HCT116 (cell line): ENCODE measurements around the gene LNP1. TPM values are rescaled to one million over a fixed set of nuclear protein-coding genes. Genes with fewer than 3 reads are reported as not detected.

Source experiments
- ATAC-seq: fragments of 200-7000 bp; cut with Tn5 transposase; 2 replicates; pipeline ENCODE4 v1.9.1; 2020; ENCODE audit warnings: mild to moderate bottlenecking, moderate library complexity
- BruUV-seq: library from RNA; stranded (reverse); fragments of 400-500 nt; replicated peaks from 2 replicates; lab custom pipeline; 2021; lab: Mats Ljungman, UMichigan
- CTCF ChIA-PET: fragments of 300-600 bp; sonication (Branson Sonifier 250); formaldehyde crosslinking; loops from one replicate; lab custom pipeline; 2021; ENCODE audit warnings: antibody characterized with exemption; lab: Charles Lee
- POLR2A ChIA-PET: fragments of 300-600, 350-600 bp; sonication (Branson Sonifier 250); formaldehyde crosslinking; loops from one replicate; lab custom pipeline; 2021; ENCODE audit warnings: antibody characterized with exemption; lab: Charles Lee
- RAD21 ChIA-PET, 2 experiments: fragments of 300-600 bp; sonication (Branson Sonifier 250); formaldehyde crosslinking; loops; one replicate each; lab custom pipeline; 2023; ENCODE audit warnings: low total read pairs in 2 of 2; ENCODE audit not compliant: uncharacterized antibody in 2 of 2, unreplicated experiment in 2 of 2, low non-redundant PET in 1 of 2; lab: Charles Lee
- DNase-seq: peaks from one replicate; pipeline ENCODE4 v3.0.0-alpha.2; 2010; ENCODE audit warnings: low read depth, low spot score
- H2AFZ ChIP-seq: fragments of 200-600 bp; shearing (Covaris generic), sonication (generic); 2 replicates; pipeline ENCODE4 v1.6.1; 2017; ENCODE audit warnings: low read depth, mixed run types, mixed read lengths, antibody characterized with exemption, low read length; ENCODE audit not compliant: poor library complexity, severe bottlenecking
- H3K27ac ChIP-seq: 2 replicates; pipeline ENCODE4 v1.5.1; 2012; ENCODE audit warnings: low read depth, low read length
- H3K27me3 ChIP-seq: fragments of 200-600 bp; sonication (generic); 2 replicates; pipeline ENCODE4 v1.6.1; 2016; ENCODE audit warnings: mixed run types, low read length, mixed read lengths; ENCODE audit not compliant: insufficient read depth
- H3K36me3 ChIP-seq, 2 experiments: fragments of 200-500 bp in 1 of 2; fragments of 200-600 bp in 1 of 2; sonication (Bioruptor generic) in 1 of 2; sonication (generic) in 1 of 2; 2 replicates each; pipeline versions ENCODE4 v1.5.1 to v1.6.1; 2014 to 2016; ENCODE audit warnings: low read length in 2 of 2, inconsistent platforms in 1 of 2, mixed read lengths in 1 of 2, mixed run types in 1 of 2; ENCODE audit not compliant: insufficient read depth in 2 of 2, control insufficient read depth in 1 of 2
- H3K4me1 ChIP-seq, 2 experiments: fragments of 200-600 bp in 1 of 2; sonication (generic) in 1 of 2; 2 replicates each; pipeline versions ENCODE4 v1.5.1 to v1.6.1; 2012 to 2017; ENCODE audit warnings: low read length in 2 of 2, inconsistent platforms in 1 of 2, mild to moderate bottlenecking in 1 of 2, mixed read lengths in 1 of 2, mixed run types in 1 of 2, moderate library complexity in 1 of 2; ENCODE audit not compliant: insufficient read depth in 2 of 2, control insufficient read depth in 1 of 2
- H3K4me2 ChIP-seq: fragments of 200-600 bp; sonication (generic); 2 replicates; pipeline ENCODE4 v1.6.1; 2017; ENCODE audit warnings: mixed run types, low read length, mixed read lengths
- H3K4me3 ChIP-seq, 2 experiments: fragments of 200-600 bp in 1 of 2; sonication (generic) in 1 of 2; replicated peaks in 1 of 2; 2 replicates each; pipeline ENCODE4 v1.5.1; 2011 to 2016; ENCODE audit warnings: low read length in 2 of 2, control low read depth in 1 of 2, low read depth in 1 of 2, mild to moderate bottlenecking in 1 of 2, mixed read lengths in 1 of 2, mixed run types in 1 of 2
- H3K79me2 ChIP-seq: fragments of 200-600 bp; sonication (generic); 2 replicates; pipeline ENCODE4 v1.6.1; 2017; ENCODE audit warnings: mild to moderate bottlenecking, mixed run types, low read length, moderate library complexity, mixed read lengths; ENCODE audit not compliant: insufficient read depth
- H3K9ac ChIP-seq: fragments of 200-600 bp; sonication (generic); 2 replicates; pipeline ENCODE4 v1.6.1; 2016; ENCODE audit warnings: low read length, mixed read lengths
- H3K9me2 ChIP-seq: fragments of 200-600 bp; sonication (generic), shearing (Covaris generic); 2 replicates; pipeline ENCODE4 v1.6.1; 2017; ENCODE audit warnings: mixed run types, mild to moderate bottlenecking, moderate library complexity; ENCODE audit not compliant: insufficient read depth
- H3K9me3 ChIP-seq, 2 experiments: fragments of 200-500 bp in 1 of 2; fragments of 200-600 bp in 1 of 2; sonication (Bioruptor generic) in 1 of 2; sonication (generic) in 1 of 2; 2 replicates each; pipeline ENCODE4 v1.6.1; 2014 to 2017; ENCODE audit warnings: low read length in 2 of 2, mixed read lengths in 2 of 2, inconsistent platforms in 1 of 2, low read depth in 1 of 2, mild to moderate bottlenecking in 1 of 2, mixed run types in 1 of 2, moderate library complexity in 1 of 2; ENCODE audit not compliant: control insufficient read depth in 1 of 2, insufficient read depth in 1 of 2
- H4K20me1 ChIP-seq: fragments of 200-600 bp; sonication (generic), shearing (Covaris generic); 2 replicates; pipeline ENCODE4 v1.6.1; 2017; ENCODE audit warnings: mixed run types, mild to moderate bottlenecking, moderate library complexity; ENCODE audit not compliant: insufficient read depth
- ATF3 ChIP-seq: IDR thresholded peaks from 2 replicates; pipeline ENCODE4 v1.6.1; 2012
- CEBPB ChIP-seq: IDR thresholded peaks from 2 replicates; pipeline ENCODE4 v1.6.1; 2012; ENCODE audit warnings: low read depth
- CTCF ChIP-seq, 3 experiments: fragments of 200-600 bp in 1 of 3; sonication (generic) in 1 of 3; IDR thresholded peaks in 2 of 3; conservative IDR thresholded peaks in 1 of 3; 2 replicates each; pipeline ENCODE4 v1.5.1; 2012 to 2017; ENCODE audit warnings: low read depth in 2 of 3, low read length in 2 of 3, antibody characterized with exemption in 1 of 3, borderline replicate concordance in 1 of 3, control low read depth in 1 of 3, mild to moderate bottlenecking in 1 of 3, mixed read lengths in 1 of 3, mixed run types in 1 of 3, moderate library complexity in 1 of 3; ENCODE audit not compliant: insufficient read depth in 1 of 3
- ELF1 ChIP-seq: IDR thresholded peaks from 2 replicates; pipeline ENCODE4 v1.6.1; 2012; ENCODE audit warnings: low read depth, borderline replicate concordance
- FOSL1 ChIP-seq: IDR thresholded peaks from 2 replicates; pipeline ENCODE4 v1.6.1; 2012; ENCODE audit warnings: low read depth
- RAD21 ChIP-seq: IDR thresholded peaks from 2 replicates; pipeline ENCODE4 v1.6.1; 2012; ENCODE audit warnings: low read depth, mild to moderate bottlenecking
- SIN3A ChIP-seq: IDR thresholded peaks from 2 replicates; pipeline ENCODE4 v1.6.1; 2012; ENCODE audit warnings: low read depth
- SP1 ChIP-seq: IDR thresholded peaks from 2 replicates; pipeline ENCODE4 v1.6.1; 2012; ENCODE audit warnings: low read depth
- SRF ChIP-seq: IDR thresholded peaks from 2 replicates; pipeline ENCODE4 v1.6.1; 2012; ENCODE audit warnings: low read depth
- YY1 ChIP-seq: IDR thresholded peaks from 2 replicates; pipeline ENCODE4 v1.6.1; 2011; ENCODE audit warnings: low read length, low read depth, moderate library complexity, mild to moderate bottlenecking; ENCODE audit not compliant: insufficient replicate concordance; ENCODE audit errors: extremely low read depth
- ZBTB33 ChIP-seq: IDR thresholded peaks from 2 replicates; pipeline ENCODE4 v1.6.1; 2011; ENCODE audit warnings: mild to moderate bottlenecking, low read length, moderate library complexity; ENCODE audit not compliant: insufficient replicate concordance; ENCODE audit errors: extremely low read depth
- intact Hi-C: fragments of 100-400 bp; cut with micrococcal nuclease; formaldehyde crosslinking; loops from 2 replicates; pipeline ENCODE4 v1.10.0; 2022
- total RNA-seq: library from RNA; stranded (reverse); gene quantifications from one replicate; pipeline ENCODE4 v1.2.1, GENCODE V29; 2021; ENCODE audit not compliant: unreplicated experiment

The LNP1 gene
- total RNA-seq, 1 experiment from 2014 or later: 1.6 TPM

- H3K4me1 ChIP-seq: peaks cover 0 to 4% of the 10 kb centered on the region in 2 experiments; a peak in 1 of 4 replicates
- H3K27me3 ChIP-seq: peaks cover 12% of the 10 kb centered on the region
- RAD21 ChIA-PET: no interaction called here
- H3K9me3 ChIP-seq: no peaks in the 10 kb centered on the region
- TF ChIP-seq RAD21 (no peak), CTCF (IDR thresholded peaks at IDR 0.05 in 2 of 3, conservative IDR thresholded peaks at IDR 0.05 in 1 of 3; ENCODE audit: borderline replicate concordance in 1 of 3, insufficient read depth in 1 of 3, low read depth in 2 of 3, low read length in 2 of 3) (no peak), ZBTB33 (no peak), ATF3 (no peak), YY1 (no peak), CEBPB (no peak), FOSL1 (no peak), SP1 (no peak), ELF1 (no peak), SRF (no peak), SIN3A (no peak)
- no TSS peak for BruUV-seq
- POLR2A ChIA-PET: no interaction called here
- ATAC-seq (no peak), DNase-seq (no peak)
- intact Hi-C loops: no loop called here
- H3K9me2 ChIP-seq: no peaks in the 10 kb centered on the region
- H2AFZ ChIP-seq: no peak overlapping the region
- H3K9ac ChIP-seq: no peak overlapping the region
- CTCF ChIA-PET: no interaction called here
- no peaks in the 10 kb centered on the region for H3K79me2 ChIP-seq
- no peaks in the 10 kb centered on the region for H4K20me1 ChIP-seq
- H3K4me3 ChIP-seq: no peak overlapping the region
- no peak overlapping the region for H3K4me2 ChIP-seq
- H3K36me3 ChIP-seq: no peaks in the 10 kb centered on the region
- no peak overlapping the region for H3K27ac ChIP-seq
These were observed 27.9 kb downstream of the LNP1 start for GRCh38 chr3:100429187-100429716.
